Neural progenitor cell (in vitro differentiated cells): Measurements from ENCODE around the gene DIDO1. TPM values are rescaled to one million over a fixed set of nuclear protein-coding genes. Genes with fewer than 3 reads are reported as not detected.

Experiments
- DNase-seq: peaks from one replicate; pipeline ENCODE4 v3.0.0-alpha.2; 2016; ENCODE audit warnings: low spot score
- H2AFZ ChIP-seq: fragments of 200-600 bp; sonication (generic); replicated peaks from 2 replicates; pipeline ENCODE4 v1.6.1; 2016; ENCODE audit warnings: antibody characterized with exemption
- H3F3A ChIP-seq: fragments of 200-600 bp; sonication (generic); 2 replicates; pipeline ENCODE4 v1.6.1; 2016; ENCODE audit warnings: antibody characterized with exemption, low read depth
- H3K27ac ChIP-seq: fragments of 200-600 bp; sonication (generic); 2 replicates; pipeline ENCODE4 v1.5.1; 2016; ENCODE audit warnings: mild to moderate bottlenecking
- H3K27me3 ChIP-seq: fragments of 200-600 bp; sonication (generic); 2 replicates; pipeline ENCODE4 v1.6.1; 2016; ENCODE audit warnings: mild to moderate bottlenecking, moderate library complexity
- H3K36me3 ChIP-seq: fragments of 200-600 bp; sonication (generic); 2 replicates; pipeline ENCODE4 v1.5.1; 2016
- H3K4me1 ChIP-seq: fragments of 200-600 bp; sonication (generic); 2 replicates; pipeline ENCODE4 v1.6.1; 2016; ENCODE audit warnings: mixed run types
- H3K4me2 ChIP-seq: fragments of 200-600 bp; sonication (generic); 2 replicates; pipeline ENCODE4 v1.6.1; 2016
- H3K4me3 ChIP-seq: fragments of 200-600 bp; sonication (generic); 2 replicates; pipeline ENCODE4 v1.5.1; 2016
- H3K79me2 ChIP-seq: fragments of 200-600 bp; sonication (generic); 2 replicates; pipeline ENCODE4 v1.6.1; 2016; ENCODE audit warnings: low read depth
- H3K9ac ChIP-seq: fragments of 200-600 bp; sonication (generic); 2 replicates; pipeline ENCODE4 v1.6.1; 2016
- H3K9me3 ChIP-seq: fragments of 200-600 bp; sonication (generic); 2 replicates; pipeline ENCODE4 v1.5.1; 2016; ENCODE audit warnings: low read depth
- H4K20me1 ChIP-seq: fragments of 200-600 bp; sonication (generic); 2 replicates; pipeline ENCODE4 v1.6.1; 2016; ENCODE audit warnings: low read depth
- H3K27ac Mint-ChIP-seq: 3 replicates; pipeline ENCODE4 v1.8.0; 2021; ENCODE audit warnings: mixed read lengths
- H3K27me3 Mint-ChIP-seq: 2 replicates; pipeline ENCODE4 v1.8.0; 2022; ENCODE audit warnings: low read depth, mild to moderate bottlenecking, inconsistent platforms, moderate library complexity, mixed read lengths; ENCODE audit not compliant: insufficient read depth
- H3K36me3 Mint-ChIP-seq: 3 replicates; pipeline ENCODE4 v1.8.0; 2021; ENCODE audit warnings: mixed read lengths
- H3K4me1 Mint-ChIP-seq: 3 replicates; pipeline ENCODE4 v1.8.0; 2021; ENCODE audit warnings: mixed read lengths
- H3K4me3 Mint-ChIP-seq: 3 replicates; pipeline ENCODE4 v1.8.0; 2021; ENCODE audit warnings: mild to moderate bottlenecking, moderate library complexity, mixed read lengths
- H3K9me3 Mint-ChIP-seq: 3 replicates; pipeline ENCODE4 v1.8.0; 2020; ENCODE audit warnings: mixed read lengths
- EZH2 ChIP-seq: fragments of 200-600 bp; sonication (generic); IDR thresholded peaks from 2 replicates; pipeline ENCODE4 v1.6.1; 2017; ENCODE audit warnings: antibody characterized with exemption, mild to moderate bottlenecking, moderate library complexity
- EZH2phosphoT487 ChIP-seq: fragments of 200-600 bp; sonication (generic); IDR thresholded peaks from 2 replicates; pipeline ENCODE4 v1.6.1; 2017; ENCODE audit warnings: antibody characterized with exemption
- total RNA-seq: library from RNA; depleted of rRNA; stranded (reverse); fragments of >200 nt; gene quantifications from 2 replicates; pipeline ENCODE4 v1.2.3, GENCODE V29; 2015; ENCODE audit warnings: low replicate concordance
- TF ChIP-seq, protein P1 (sequence below): fragments of 200-600 bp; sonication (generic); IDR thresholded peaks from 2 replicates; pipeline ENCODE4 v1.5.1; 2017; ENCODE audit warnings: antibody characterized with exemption, mild to moderate bottlenecking

DIDO1 gene
- total RNA-seq, 1 donor from 2014 or later, result 64.5 TPM

DNA sequence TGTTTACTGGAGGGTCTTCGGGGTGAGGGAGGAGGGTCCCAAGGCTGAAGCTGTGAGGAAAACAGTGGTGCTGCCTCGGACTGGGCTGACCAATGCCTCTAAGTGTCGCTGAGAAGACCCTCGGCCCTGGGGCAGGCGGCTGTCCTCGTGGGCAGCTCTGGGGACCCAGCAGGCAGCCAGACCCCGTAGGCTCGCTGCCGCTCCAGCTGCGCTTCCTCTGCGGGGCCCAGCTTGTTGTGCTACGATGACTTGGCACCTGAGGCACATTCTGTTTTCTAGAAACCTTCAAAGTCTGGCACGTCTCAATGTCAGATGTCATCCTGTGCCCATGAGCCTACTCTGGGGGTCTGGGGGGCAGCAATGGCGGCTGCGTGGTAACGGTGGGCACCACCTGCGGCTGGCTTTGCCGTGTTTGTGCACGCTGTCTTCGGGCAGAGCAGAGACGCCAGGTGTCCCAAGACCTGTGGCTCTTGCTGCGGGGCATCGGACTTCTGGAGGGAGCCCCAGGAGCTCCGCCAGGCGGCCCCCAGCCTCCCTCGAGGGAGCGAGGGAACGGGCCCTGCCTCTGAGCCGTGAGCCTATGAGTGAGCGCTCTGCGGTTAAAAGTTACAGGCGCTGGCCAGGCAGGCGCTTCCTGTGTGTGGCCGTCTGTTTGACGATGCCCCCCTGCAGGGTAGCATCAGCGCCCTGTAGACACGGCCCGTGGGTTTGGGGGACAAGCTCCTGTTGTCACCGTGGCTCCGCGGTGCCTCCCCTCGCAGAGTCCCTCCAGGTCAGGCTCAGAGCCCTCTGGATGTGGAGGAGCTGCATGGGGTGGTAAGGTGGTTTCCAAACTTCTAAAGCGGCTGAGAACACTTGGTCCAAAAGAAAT, 33.0 kb upstream of the DIDO1 start:
- no peaks in the 10 kb centered on the region for H3K9me3 ChIP-seq
- no peaks in the 10 kb centered on the region for H3K79me2 ChIP-seq
- H3K4me3 ChIP-seq, result no peak overlapping the region
- no peaks in the 10 kb centered on the region for H3K9me3 Mint-ChIP-seq
- peak overlapping the region; percentile 81 for H3K27ac Mint-ChIP-seq
- H3K36me3 Mint-ChIP-seq, result no peaks in the 10 kb centered on the region
- H3K9ac ChIP-seq, result no peak overlapping the region
- no peak for DNase-seq
- H3K4me3 Mint-ChIP-seq, result peak overlapping the region; percentile 55
- peaks cover 11% of the 10 kb centered on the region for H3K4me1 Mint-ChIP-seq
- no peaks in the 10 kb centered on the region for H4K20me1 ChIP-seq
- H3K36me3 ChIP-seq, result no peaks in the 10 kb centered on the region
- peaks cover 6% of the 10 kb centered on the region for H3K27me3 Mint-ChIP-seq
- no peaks in the 10 kb centered on the region for H3K27me3 ChIP-seq
- no peak overlapping the region for H3K27ac ChIP-seq
- no peak overlapping the region for H3K4me2 ChIP-seq
- no peak for TF ChIP-seq EZH2phosphoT487
- peaks cover 7% of the 10 kb centered on the region for H3F3A ChIP-seq
- H3K4me1 ChIP-seq, result peaks cover 3% of the 10 kb centered on the region
- no peak overlapping the region for H2AFZ ChIP-seq

DNA sequence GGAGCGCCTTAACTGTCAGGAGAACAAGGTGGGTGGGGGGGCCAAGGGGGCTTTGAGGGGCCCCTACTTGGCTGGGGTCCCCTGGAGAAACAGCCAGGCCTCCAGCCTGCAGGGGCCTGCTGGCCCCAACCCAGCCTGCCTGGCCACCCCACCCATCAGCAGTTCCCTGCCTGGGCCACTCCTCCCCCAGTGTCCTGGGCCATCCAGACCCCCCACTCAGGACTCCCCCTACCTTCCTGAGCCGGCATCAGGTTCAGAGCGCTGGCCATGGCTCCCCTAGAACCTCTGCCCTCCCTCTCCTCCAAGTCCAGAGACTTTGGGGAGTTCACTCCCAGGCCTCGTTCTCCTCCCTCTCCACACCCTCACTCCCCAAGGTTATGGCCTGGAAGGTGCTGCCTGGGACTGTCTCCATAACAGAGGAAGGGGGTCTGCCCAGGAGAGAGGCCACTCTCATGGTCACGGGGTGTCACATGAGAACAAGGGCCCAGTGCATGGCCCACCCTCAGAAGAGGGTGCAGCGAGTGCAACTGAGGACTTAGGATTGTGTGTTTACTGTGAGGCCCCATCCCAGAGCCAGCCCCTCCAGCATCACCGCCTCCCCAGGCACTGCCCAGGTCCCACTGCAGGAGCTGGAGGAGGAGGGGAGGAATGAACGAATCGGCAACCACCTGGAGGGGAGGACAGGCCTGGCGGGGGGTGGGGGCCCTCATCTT, 32.2 kb upstream of the DIDO1 start:
- H3K27me3 Mint-ChIP-seq, result peaks cover 6% of the 10 kb centered on the region
- Histone ChIP-seq H3K4me3 (no peak overlapping the region), H3F3A (peaks cover 15% of the 10 kb centered on the region), H2AFZ (no peak overlapping the region), H4K20me1 (no peaks in the 10 kb centered on the region), H3K27me3 (no peaks in the 10 kb centered on the region), H3K4me1 (peaks cover 11% of the 10 kb centered on the region), H3K9me3 (no peaks in the 10 kb centered on the region), H3K9ac (no peak overlapping the region), H3K36me3 (no peaks in the 10 kb centered on the region), H3K4me2 (no peak overlapping the region), H3K79me2 (no peaks in the 10 kb centered on the region), H3K27ac (no peak overlapping the region)
- TF ChIP-seq EZH2phosphoT487, result no peak
- TF ChIP-seq EZH2, result no peak
- TF ChIP-seq, protein P1, sequence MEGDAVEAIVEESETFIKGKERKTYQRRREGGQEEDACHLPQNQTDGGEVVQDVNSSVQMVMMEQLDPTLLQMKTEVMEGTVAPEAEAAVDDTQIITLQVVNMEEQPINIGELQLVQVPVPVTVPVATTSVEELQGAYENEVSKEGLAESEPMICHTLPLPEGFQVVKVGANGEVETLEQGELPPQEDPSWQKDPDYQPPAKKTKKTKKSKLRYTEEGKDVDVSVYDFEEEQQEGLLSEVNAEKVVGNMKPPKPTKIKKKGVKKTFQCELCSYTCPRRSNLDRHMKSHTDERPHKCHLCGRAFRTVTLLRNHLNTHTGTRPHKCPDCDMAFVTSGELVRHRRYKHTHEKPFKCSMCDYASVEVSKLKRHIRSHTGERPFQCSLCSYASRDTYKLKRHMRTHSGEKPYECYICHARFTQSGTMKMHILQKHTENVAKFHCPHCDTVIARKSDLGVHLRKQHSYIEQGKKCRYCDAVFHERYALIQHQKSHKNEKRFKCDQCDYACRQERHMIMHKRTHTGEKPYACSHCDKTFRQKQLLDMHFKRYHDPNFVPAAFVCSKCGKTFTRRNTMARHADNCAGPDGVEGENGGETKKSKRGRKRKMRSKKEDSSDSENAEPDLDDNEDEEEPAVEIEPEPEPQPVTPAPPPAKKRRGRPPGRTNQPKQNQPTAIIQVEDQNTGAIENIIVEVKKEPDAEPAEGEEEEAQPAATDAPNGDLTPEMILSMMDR, result no peak
- no peaks in the 10 kb centered on the region for H3K36me3 Mint-ChIP-seq
- H3K4me3 Mint-ChIP-seq, result no peak overlapping the region
- H3K4me1 Mint-ChIP-seq, result peaks cover 19% of the 10 kb centered on the region
- no peak overlapping the region for H3K27ac Mint-ChIP-seq
- no peaks in the 10 kb centered on the region for H3K9me3 Mint-ChIP-seq
- DNase-seq, result no peak

DNA sequence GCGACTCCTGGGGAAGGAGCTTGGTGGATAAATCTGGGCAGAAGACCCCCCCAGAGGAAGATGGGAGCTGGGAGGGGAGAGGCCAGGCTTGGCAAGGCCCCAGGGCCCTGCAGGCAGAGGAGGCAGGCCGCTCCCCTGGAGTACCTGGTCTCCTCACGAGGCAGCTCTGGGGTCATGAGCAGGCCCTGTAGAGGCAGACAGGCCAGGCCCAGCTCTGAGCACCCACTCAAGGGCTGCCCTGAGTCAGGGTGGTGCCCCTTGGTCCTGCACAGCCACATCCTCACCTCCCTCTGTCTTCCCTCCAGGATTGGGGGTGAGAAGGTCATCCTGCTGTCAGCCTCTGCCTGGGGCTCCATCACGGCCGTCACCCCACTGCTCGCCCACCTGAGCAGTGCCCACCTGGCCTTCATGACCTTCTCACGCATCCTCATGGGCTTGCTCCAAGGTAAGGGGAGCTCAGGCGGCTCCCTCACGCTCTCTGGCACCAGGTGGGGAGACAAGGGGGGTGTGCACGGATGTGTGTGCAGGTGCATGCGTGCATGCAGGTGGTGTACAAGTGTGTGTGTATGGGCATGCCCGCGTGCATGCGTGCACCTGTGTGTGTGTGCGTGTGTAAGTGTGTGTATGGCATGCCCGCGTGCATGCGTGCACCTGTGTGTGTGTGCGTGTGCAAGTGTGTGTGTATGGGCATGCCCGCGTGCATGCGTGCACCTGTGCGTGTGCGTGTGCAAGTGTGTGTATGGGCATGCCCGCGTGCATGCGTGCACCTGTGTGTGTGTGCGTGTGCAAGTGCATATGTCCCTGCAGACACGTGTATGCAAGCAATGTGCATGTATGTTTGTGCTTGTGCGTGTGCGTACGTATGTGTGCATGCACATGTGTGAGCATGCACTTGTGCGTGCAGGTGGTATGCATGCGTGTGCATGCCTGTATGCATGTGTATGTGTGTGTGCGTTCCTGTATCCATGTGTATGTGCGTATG, 31.1 kb upstream of the DIDO1 start:
- no peak overlapping the region for H3K27ac Mint-ChIP-seq
- H4K20me1 ChIP-seq, result no peaks in the 10 kb centered on the region

More for the DNA sequence above, 31.1 kb upstream of the DIDO1 start:
- no peak for DNase-seq
- Mint-ChIP-seq H3K36me3 (no peaks in the 10 kb centered on the region), H3K4me1 (peaks cover 23% of the 10 kb centered on the region), H3K4me3 (no peak overlapping the region), H3K9me3 (no peaks in the 10 kb centered on the region), H3K27me3 (peaks cover 6% of the 10 kb centered on the region)
- Histone ChIP-seq H3F3A (peaks cover 22% of the 10 kb centered on the region), H3K36me3 (no peaks in the 10 kb centered on the region), H3K27ac (no peak overlapping the region), H3K9me3 (no peaks in the 10 kb centered on the region), H3K4me2 (no peak overlapping the region), H2AFZ (no peak overlapping the region), H3K79me2 (no peaks in the 10 kb centered on the region), H3K4me3 (no peak overlapping the region), H3K4me1 (peaks cover 21% of the 10 kb centered on the region), H3K27me3 (peaks cover 3% of the 10 kb centered on the region), H3K9ac (no peak overlapping the region)
- TF ChIP-seq EZH2phosphoT487 (no peak), EZH2 (no peak)
- TF ChIP-seq, protein P1, result no peak
